H9 (cell line): ENCODE data around the gene EFNA1. TPM values are rescaled to one million over a fixed set of nuclear protein-coding genes. Genes with fewer than 3 reads are reported as not detected.

Experiments used
- DNase-seq: peaks from one replicate; pipeline ENCODE4 v3.0.0-alpha.2; 2017
- H2AFZ ChIP-seq: one replicate; pipeline ENCODE4 v1.6.1; 2013; ENCODE audit warnings: mild to moderate bottlenecking, low read length, control low read depth, moderate library complexity
- H2AK5ac ChIP-seq: 2 replicates; pipeline ENCODE4 v1.6.1; 2013; ENCODE audit warnings: low read length, control low read depth, mixed read lengths; ENCODE audit not compliant: insufficient read length
- H2BK120ac ChIP-seq: one replicate; pipeline ENCODE4 v1.6.1; 2013; ENCODE audit warnings: low read depth, mild to moderate bottlenecking, low read length, control low read depth, inconsistent platforms; ENCODE audit not compliant: poor library complexity, severe bottlenecking
- H2BK12ac ChIP-seq: 2 replicates; pipeline ENCODE4 v1.6.1; 2013; ENCODE audit warnings: low read length, control low read depth, mixed read lengths, low read depth; ENCODE audit not compliant: insufficient read length
- H2BK15ac ChIP-seq: 2 replicates; pipeline ENCODE4 v1.6.1; 2013; ENCODE audit warnings: low read depth, low read length, control low read depth
- H2BK20ac ChIP-seq: one replicate; pipeline ENCODE4 v1.6.1; 2013; ENCODE audit warnings: low read depth, mild to moderate bottlenecking, low read length, control low read depth, inconsistent platforms; ENCODE audit not compliant: poor library complexity, severe bottlenecking
- H2BK5ac ChIP-seq: 2 replicates; pipeline ENCODE4 v1.6.1; 2013; ENCODE audit warnings: low read length, control low read depth, mixed read lengths; ENCODE audit not compliant: insufficient read length
- H3K14ac ChIP-seq: 2 replicates; pipeline ENCODE4 v1.6.1; 2013; ENCODE audit warnings: low read length, control low read depth; ENCODE audit not compliant: insufficient read depth
- H3K18ac ChIP-seq: 2 replicates; pipeline ENCODE4 v1.6.1; 2013; ENCODE audit warnings: low read depth, mild to moderate bottlenecking, mixed read lengths, low read length, control low read depth; ENCODE audit not compliant: insufficient read length
- H3K23ac ChIP-seq: 2 replicates; pipeline ENCODE4 v1.6.1; 2013; ENCODE audit warnings: low read length, control low read depth, mixed read lengths, low read depth; ENCODE audit not compliant: insufficient read length
- H3K23me2 ChIP-seq: 2 replicates; pipeline ENCODE4 v1.6.1; 2013; ENCODE audit warnings: low read depth, mild to moderate bottlenecking, mixed read lengths, low read length, control low read depth; ENCODE audit not compliant: insufficient read length, poor library complexity, severe bottlenecking
- H3K27ac ChIP-seq: 2 replicates; pipeline ENCODE4 v1.5.1; 2013; ENCODE audit warnings: low read length, control low read depth, mixed read lengths, low read depth; ENCODE audit not compliant: insufficient read length
- H3K27me3 ChIP-seq: 2 replicates; pipeline ENCODE4 v1.6.1; 2013; ENCODE audit warnings: low read length, control low read depth, inconsistent platforms; ENCODE audit not compliant: insufficient read depth
- H3K4ac ChIP-seq: 2 replicates; pipeline ENCODE4 v1.6.1; 2013; ENCODE audit warnings: low read depth, mild to moderate bottlenecking, control low read depth, inconsistent platforms, low read length, moderate library complexity
- H3K4me1 ChIP-seq: 2 replicates; pipeline ENCODE4 v1.6.1; 2013; ENCODE audit warnings: low read length, control low read depth, inconsistent platforms; ENCODE audit not compliant: insufficient read depth
- H3K4me2 ChIP-seq: 2 replicates; pipeline ENCODE4 v1.6.1; 2013; ENCODE audit warnings: low read length, control low read depth, mixed read lengths; ENCODE audit not compliant: insufficient read length, insufficient read depth
- H3K56ac ChIP-seq: 2 replicates; pipeline ENCODE4 v1.6.1; 2013; ENCODE audit warnings: low read depth, mild to moderate bottlenecking, mixed read lengths, low read length, control low read depth; ENCODE audit not compliant: insufficient read length
- H3K79me1 ChIP-seq: 2 replicates; pipeline ENCODE4 v1.6.1; 2013; ENCODE audit warnings: low read depth, mild to moderate bottlenecking, moderate library complexity, low read length, control low read depth, inconsistent platforms; ENCODE audit not compliant: insufficient read depth, poor library complexity, severe bottlenecking
- H3K79me2 ChIP-seq: 2 replicates; pipeline ENCODE4 v1.6.1; 2013; ENCODE audit warnings: low read length, control low read depth, inconsistent platforms; ENCODE audit not compliant: insufficient read depth
- H3K9ac ChIP-seq: 2 replicates; pipeline ENCODE4 v1.6.1; 2013; ENCODE audit warnings: low read length, control low read depth, mixed read lengths; ENCODE audit not compliant: insufficient read length; ENCODE audit errors: extremely low read depth
- H3K9me3 ChIP-seq: one replicate; pipeline ENCODE4 v1.6.1; 2013; ENCODE audit warnings: low read depth, low read length, inconsistent platforms; ENCODE audit not compliant: control insufficient read depth
- H3T11ph ChIP-seq: one replicate; pipeline ENCODE4 v1.6.1; 2013; ENCODE audit warnings: mild to moderate bottlenecking, low read length, control low read depth, inconsistent platforms
- H4K20me1 ChIP-seq: one replicate; pipeline ENCODE4 v1.6.1; 2013; ENCODE audit not compliant: control insufficient read depth, insufficient read length, insufficient read depth
- H4K5ac ChIP-seq: 2 replicates; pipeline ENCODE4 v1.6.1; 2013; ENCODE audit warnings: low read depth, mild to moderate bottlenecking, mixed read lengths, low read length, control low read depth; ENCODE audit not compliant: insufficient read length
- H4K8ac ChIP-seq: replicated peaks from 2 replicates; pipeline ENCODE4 v1.6.1; 2013; ENCODE audit warnings: low read length, control low read depth, mixed read lengths, low read depth; ENCODE audit not compliant: insufficient read length
- H4K91ac ChIP-seq: 2 replicates; pipeline ENCODE4 v1.6.1; 2013; ENCODE audit warnings: low read depth, mild to moderate bottlenecking, moderate library complexity, mixed read lengths, low read length, control low read depth; ENCODE audit not compliant: insufficient read length
- H3K27ac Mint-ChIP-seq, 3 experiments: 2 replicates in 2 of 3; 3 replicates in 1 of 3; pipeline ENCODE4 v1.8.0; 2020 to 2021; ENCODE audit warnings: mixed read lengths in 3 of 3, mild to moderate bottlenecking in 1 of 3, moderate library complexity in 1 of 3
- H3K27me3 Mint-ChIP-seq: 2 replicates; pipeline ENCODE4 v1.8.0; 2021; ENCODE audit warnings: low read depth, mild to moderate bottlenecking, moderate library complexity, mixed read lengths
- H3K36me3 Mint-ChIP-seq, 3 experiments: 2 replicates in 2 of 3; 3 replicates in 1 of 3; pipeline ENCODE4 v1.8.0; 2020 to 2021; ENCODE audit warnings: low read depth in 3 of 3, mixed read lengths in 3 of 3; ENCODE audit not compliant: insufficient read depth in 1 of 3
- H3K4me1 Mint-ChIP-seq, 2 experiments: 2 replicates each; pipeline ENCODE4 v1.8.0; 2020; ENCODE audit warnings: mixed read lengths in 2 of 2
- H3K4me3 Mint-ChIP-seq, 2 experiments: 2 replicates in 1 of 2; 3 replicates in 1 of 2; pipeline ENCODE4 v1.8.0; 2020 to 2021; ENCODE audit warnings: mild to moderate bottlenecking in 2 of 2, mixed read lengths in 2 of 2, moderate library complexity in 1 of 2
- H3K9me3 Mint-ChIP-seq, 2 experiments: 2 replicates in 1 of 2; 3 replicates in 1 of 2; pipeline ENCODE4 v1.8.0; 2020; ENCODE audit warnings: mild to moderate bottlenecking in 2 of 2, mixed read lengths in 2 of 2, moderate library complexity in 1 of 2
- WGBS: extraction: QIAGEN DNeasy Blood & Tissue Kit; methylation state at CpG from one replicate; pipeline ENCODE4 v1.1.7; 2013; ENCODE audit warnings: missing lambda C conversion rate, low lambda C conversion rate, mixed read lengths; ENCODE audit not compliant: insufficient read length; ENCODE audit errors: extremely low coverage; 5-methylcytosine and 5-hydroxymethylcytosine counted together
- total RNA-seq: library from RNA; stranded (reverse); gene quantifications from 2 replicates; pipeline ENCODE4 v1.2.1, GENCODE V29; 2021
- TF ChIP-seq, protein P1 (sequence below): fragments of 200-600 bp; sonication (generic); conservative IDR thresholded peaks from 3 replicates; pipeline ENCODE4 v1.8.0; 2021; ENCODE audit warnings: antibody characterized with exemption, mild to moderate bottlenecking

The EFNA1 gene
- total RNA-seq, 1 experiment from 2014 or later, result 1.4 TPM

DNA sequence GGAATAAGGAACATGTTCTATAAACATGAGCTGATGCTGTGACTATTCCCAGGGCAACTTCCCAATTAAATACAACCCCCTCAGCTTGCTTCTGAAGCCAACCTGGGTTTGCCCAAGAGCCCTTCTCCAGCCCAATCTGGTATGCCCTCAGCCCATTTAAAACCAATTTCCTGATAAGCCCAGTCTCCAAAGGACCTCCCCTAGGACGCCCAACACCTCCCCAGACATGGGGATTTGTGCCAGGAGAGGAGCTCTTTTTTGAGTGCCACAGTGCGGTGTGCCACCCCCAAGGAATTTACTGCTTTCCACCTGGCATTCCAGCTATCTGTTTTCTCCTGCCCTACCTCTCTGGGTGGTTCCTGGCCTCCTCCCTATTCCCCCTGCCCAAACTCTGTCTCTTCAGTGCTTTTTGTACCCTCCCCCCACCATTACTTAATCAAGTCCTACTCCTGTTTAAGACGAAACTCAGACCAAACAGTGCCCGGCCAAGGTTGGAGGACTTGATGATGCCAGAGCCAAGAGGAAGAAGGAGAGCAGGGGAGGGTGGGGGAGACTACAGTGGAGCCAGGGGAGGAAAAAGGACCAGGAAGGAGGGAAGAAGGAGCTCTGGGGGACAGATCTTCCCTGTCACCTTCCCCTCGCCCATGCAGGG lies 11.4 kb upstream of the EFNA1 start:
- Histone ChIP-seq H3K4me1 (no peaks in the 10 kb centered on the region), H3K9ac (no peak overlapping the region), H2AFZ (no peak overlapping the region), H2BK5ac (no peak overlapping the region), H3K18ac (no peak overlapping the region), H4K8ac (no peak overlapping the region), H4K5ac (no peak overlapping the region), H2BK12ac (no peak overlapping the region), H4K91ac (no peak overlapping the region), H3K79me2 (no peaks in the 10 kb centered on the region), H3K4ac (no peak overlapping the region), H2BK15ac (no peak overlapping the region; the same call in 1 of the 2 replicates), H3T11ph (no peak overlapping the region), H4K20me1 (no peaks in the 10 kb centered on the region), H3K23ac (no peak overlapping the region), H3K4me2 (no peak overlapping the region), H3K79me1 (no peaks in the 10 kb centered on the region), H2BK120ac (no peak overlapping the region), H3K23me2 (no peaks in the 10 kb centered on the region), H3K27me3 (no peaks in the 10 kb centered on the region; the same call in 1 of the 2 replicates), H3K27ac (no peak overlapping the region), H2BK20ac (no peak overlapping the region), H2AK5ac (no peak overlapping the region), H3K56ac (no peak overlapping the region), H3K14ac (no peak overlapping the region), H3K9me3 (no peaks in the 10 kb centered on the region)
- no CpG with 5 or more reads among the region's 5 CpGs for WGBS
- peak overlapping the region in 1 of 3 experiments; percentile 38; a peak in 1 of 7 replicates for H3K27ac Mint-ChIP-seq
- DNase-seq, result no peak
- TF ChIP-seq, protein P1, sequence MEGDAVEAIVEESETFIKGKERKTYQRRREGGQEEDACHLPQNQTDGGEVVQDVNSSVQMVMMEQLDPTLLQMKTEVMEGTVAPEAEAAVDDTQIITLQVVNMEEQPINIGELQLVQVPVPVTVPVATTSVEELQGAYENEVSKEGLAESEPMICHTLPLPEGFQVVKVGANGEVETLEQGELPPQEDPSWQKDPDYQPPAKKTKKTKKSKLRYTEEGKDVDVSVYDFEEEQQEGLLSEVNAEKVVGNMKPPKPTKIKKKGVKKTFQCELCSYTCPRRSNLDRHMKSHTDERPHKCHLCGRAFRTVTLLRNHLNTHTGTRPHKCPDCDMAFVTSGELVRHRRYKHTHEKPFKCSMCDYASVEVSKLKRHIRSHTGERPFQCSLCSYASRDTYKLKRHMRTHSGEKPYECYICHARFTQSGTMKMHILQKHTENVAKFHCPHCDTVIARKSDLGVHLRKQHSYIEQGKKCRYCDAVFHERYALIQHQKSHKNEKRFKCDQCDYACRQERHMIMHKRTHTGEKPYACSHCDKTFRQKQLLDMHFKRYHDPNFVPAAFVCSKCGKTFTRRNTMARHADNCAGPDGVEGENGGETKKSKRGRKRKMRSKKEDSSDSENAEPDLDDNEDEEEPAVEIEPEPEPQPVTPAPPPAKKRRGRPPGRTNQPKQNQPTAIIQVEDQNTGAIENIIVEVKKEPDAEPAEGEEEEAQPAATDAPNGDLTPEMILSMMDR, result no peak
- peaks cover 2 to 6% of the 10 kb centered on the region in 2 experiments; a peak in 2 of 4 replicates for H3K4me1 Mint-ChIP-seq
- no peak overlapping the region for H3K4me3 Mint-ChIP-seq
- H3K27me3 Mint-ChIP-seq, result peaks cover 50% of the 10 kb centered on the region
- no peaks in the 10 kb centered on the region for H3K9me3 Mint-ChIP-seq
- no peaks in the 10 kb centered on the region for H3K36me3 Mint-ChIP-seq
